ENCODE results near the gene ST6GALNAC6. TPM values are rescaled to one million over a fixed set of nuclear protein-coding genes. Genes with fewer than 3 reads are reported as not detected.
A peak's percentile ranks its signal among the peaks of the same experiment; 100 is the strongest.

The ST6GALNAC6 gene
- total and polyA plus RNA-seq, 2 of the 8 experiments (the other 6 are each of a cell fraction or from before 2014, with no cell fraction given) = 43.7 to 64.4 TPM

- Histone ChIP-seq H4K91ac (replicated peaks; ENCODE audit: insufficient read length, low read length) (peak overlapping the region; percentile 74), H4K8ac (ENCODE audit: extremely low read depth, insufficient read depth, low read length) (peak overlapping the region; percentile 91), H2BK120ac (replicated peaks; ENCODE audit: low read depth, low read length) (peak overlapping the region; percentile 54), H3K18ac (ENCODE audit: extremely low read depth, low read length) (peak overlapping the region; percentile 60), H3K27ac (ENCODE audit: low read depth, low read length) (no peak overlapping the region), H3K9ac (replicated peaks in 1 of 4; ENCODE audit: extremely low read depth in 1 of 4, low read depth in 3 of 4, low read length in 3 of 4) (peak overlapping the region in 3 of 4 experiments; percentile 41 to 60 (median 42); a peak in 6 of 7 replicates), H2BK20ac (ENCODE audit: low read length) (0 out of 2 replicates have a peak overlapping the region, but pooled peaks have one; percentile 28), H3K79me1 (ENCODE audit: low read depth, low read length) (peaks cover 10% of the 10 kb centered on the region), H3K9me3 (ENCODE audit: insufficient read depth in 2 of 2, low read depth in 1 of 2, low read length in 1 of 2) (no peaks in the 10 kb centered on the region), H3K4me1 (replicated peaks in 1 of 4; ENCODE audit: control insufficient read depth in 3 of 4, insufficient read depth in 4 of 4, low read length in 3 of 4) (peaks cover 3 to 32% (median 19%) of the 10 kb centered on the region in 4 experiments), H2BK12ac (ENCODE audit: low read depth, low read length) (peak overlapping the region; percentile 80; the same call in 1 of the 2 replicates), H2BK15ac (ENCODE audit: low read length) (peak overlapping the region; percentile 36; the same call in 1 of the 2 replicates), H3K27me3 (replicated peaks in 1 of 4; ENCODE audit: control insufficient read depth in 3 of 4, extremely low read depth in 1 of 4, insufficient read depth in 3 of 4, low read length in 3 of 4) (no peaks in the 10 kb centered on the region), H3K4ac (replicated peaks; ENCODE audit: insufficient read length, low read depth, low read length) (peak overlapping the region; percentile 67), H2AFZ (ENCODE audit: low read length) (no peak overlapping the region), H3K4me3 (ENCODE audit: extremely low read depth in 1 of 4, insufficient read depth in 2 of 4, low read depth in 3 of 4, low read length in 4 of 4) (peak overlapping the region; percentile 78 to 99 (median 88)), H3K23ac (ENCODE audit: insufficient read length) (no peak overlapping the region), H3K14ac (ENCODE audit: insufficient read length) (no peak overlapping the region), H3K23me2 (ENCODE audit: low read depth, low read length) (peaks cover 5% of the 10 kb centered on the region; the same call in 1 of the 2 replicates), H4K5ac (ENCODE audit: insufficient read length, low read depth, low read length) (peak overlapping the region; percentile 57), H2BK5ac (ENCODE audit: low read depth, low read length) (peak overlapping the region; percentile 52; the same call in 1 of the 2 replicates), H2AK5ac (ENCODE audit: low read depth, low read length) (peak overlapping the region; percentile 93; the same call in 1 of the 2 replicates), H3K36me3 (ENCODE audit: control insufficient read depth in 2 of 4, insufficient read depth in 4 of 4, low read length in 3 of 4) (peaks cover 18 to 25% (median 22%) of the 10 kb centered on the region in 4 experiments), H3K4me2 (ENCODE audit: insufficient read depth in 1 of 2, low read depth in 2 of 2, low read length in 2 of 2) (peak overlapping the region; percentile 70 to 83), H4K20me1 (replicated peaks in 1 of 2; ENCODE audit: control insufficient read depth in 1 of 2, insufficient read depth in 2 of 2, low read length in 2 of 2) (peaks cover 5 to 13% of the 10 kb centered on the region in 2 experiments), H3K56ac (replicated peaks; ENCODE audit: insufficient read length, low read depth, low read length) (peak overlapping the region; percentile 77), H3K79me2 (ENCODE audit: control insufficient read depth in 1 of 2, insufficient read depth in 2 of 2, low read length in 2 of 2) (peaks cover 0 to 4% of the 10 kb centered on the region in 2 experiments; a peak in 1 of 4 replicates)
- POLR2A ChIA-PET (ENCODE audit: partially characterized antibody) = interaction anchor here (0.6 to 10.1 kb wide), 18 partner anchors 10 to 1184 kb away, joined by 3 to 91 read pairs (median 4); partner anchors contain the start of genes AK1, ENG, PIP5KL1 and ST6GALNAC4
- DNase-seq (ENCODE audit: low read depth in 1 of 2, low spot score in 2 of 2) (no peak), FAIRE-seq (no peak)
- CTCF ChIA-PET (ENCODE audit: partially characterized antibody) = interaction anchor here (0.6 to 3.0 kb wide), 12 partner anchors 9 to 199 kb away, joined by 3 to 14 read pairs (median 3); partner anchors contain the start of gene TOR2A
- WGBS, 2 experiments (ENCODE audit: extremely low coverage in 1 of 2, insufficient coverage in 1 of 2, insufficient read length in 1 of 2, insufficient replicate concordance in 2 of 2, low coverage in 1 of 2, low lambda C conversion rate in 2 of 2, missing lambda C conversion rate in 1 of 2) = 24% methylated on average over 22 of the region's 32 CpGs; no CpG with 5 or more reads in 1 of the 2 experiments
- TF ChIP-seq POLR2AphosphoS5 (IDR thresholded peaks at IDR 0.05; ENCODE audit: low read depth, low read length) = no peak
- no peak for TF ChIP-seq CTBP2 (IDR thresholded peaks at IDR 0.05; ENCODE audit: borderline replicate concordance, insufficient read depth, insufficient read length, low read length)
- TF ChIP-seq ZNF274 (IDR thresholded peaks at IDR 0.05; ENCODE audit: borderline replicate concordance, extremely low read depth, low read length) = no peak
- TF ChIP-seq SP4 (IDR thresholded peaks at IDR 0.05; ENCODE audit: low read length) = no peak
- TF ChIP-seq POU5F1 (IDR thresholded peaks at IDR 0.05; ENCODE audit: low read depth, low read length) = no peak
- TF ChIP-seq RBBP5 (IDR thresholded peaks at IDR 0.05; ENCODE audit: borderline replicate concordance, low read depth, low read length) = 0 out of 2 replicates have a peak, but pooled peaks have one; percentile 14
- TF ChIP-seq RNF2 (IDR thresholded peaks at IDR 0.05; ENCODE audit: borderline replicate concordance, low read depth, low read length, missing control alignments, poor library complexity, severe bottlenecking) = no peak
- TF ChIP-seq ASH2L (IDR thresholded peaks at IDR 0.05; ENCODE audit: low read length) = peak; percentile 54
- no peak for TF ChIP-seq SRF (IDR thresholded peaks at IDR 0.05; ENCODE audit: low read depth, low read length)
- TF ChIP-seq HDAC2 (IDR thresholded peaks at IDR 0.05; ENCODE audit: borderline replicate concordance in 1 of 2, low read depth in 2 of 2, low read length in 2 of 2) = peak in 1 of 2 experiments; percentile 58; a peak in 1 of 4 replicates
- TF ChIP-seq CEBPB (IDR thresholded peaks at IDR 0.05; ENCODE audit: low read depth, low read length) = no peak
Observed at GRCh38 chr9:127898433-127899127, 823 bp downstream of the ST6GALNAC6 start.
